Body of pancreas (tissue), 4 donors: ENCODE data around the gene SSR1. TPM values are rescaled to one million over a fixed set of nuclear protein-coding genes. Genes with fewer than 3 reads are reported as not detected.

ENCODE experiments used
- ATAC-seq: fragments of 150-250 bp; one replicate; pipeline ENCODE4 v1.9.1; 2016
- DNase-seq, 4 donors: peaks; one replicate each; pipeline ENCODE4 v3.0.0-alpha.2; 2019
- H3K27ac ChIP-seq, 4 donors: fragments of 200-600 bp; sonication (generic); 1 replicate in 3 of 4; 2 replicates in 1 of 4; pipeline versions ENCODE4 v1.5.1 to v1.6.1; 2016 to 2019; ENCODE audit warnings: mild to moderate bottlenecking in 1 of 4, mixed read lengths in 1 of 4, moderate library complexity in 1 of 4
- H3K27me3 ChIP-seq, 2 donors: fragments of 200-600 bp; sonication (generic); one replicate each; pipeline ENCODE4 v1.6.0; 2016; ENCODE audit warnings: mild to moderate bottlenecking in 1 of 2
- H3K36me3 ChIP-seq, 2 donors: fragments of 200-600 bp; sonication (generic); replicated peaks in 1 of 2; 2 replicates each; pipeline ENCODE4 v1.5.1; 2016; ENCODE audit warnings: low read depth in 2 of 2; ENCODE audit not compliant: insufficient read depth in 1 of 2
- H3K4me1 ChIP-seq: fragments of 200-600 bp; sonication (generic); one replicate; pipeline ENCODE4 v1.6.0; 2016
- H3K4me3 ChIP-seq, 2 donors: fragments of 200-600 bp; sonication (generic); 1 replicate in 1 of 2; 2 replicates in 1 of 2; pipeline ENCODE4 v1.5.1; 2016 to 2019
- H3K9me3 ChIP-seq, 3 donors: fragments of 200-600 bp; sonication (generic); 1 replicate in 2 of 3; 2 replicates in 1 of 3; pipeline ENCODE4 v1.5.1; 2016
- CTCF ChIP-seq, 7 experiments: fragments of 450-650 bp in 4 of 7; fragments of 200-600 bp in 3 of 7; sonication (generic) in 3 of 7; IDR thresholded peaks; one replicate each; pipeline ENCODE4 v1.5.1; 2016 to 2019; ENCODE audit warnings: antibody characterized with exemption in 7 of 7
- POLR2A ChIP-seq, 3 donors: fragments of 450-650 bp; IDR thresholded peaks; one replicate each; pipeline ENCODE4 v1.6.1; 2016; ENCODE audit warnings: antibody characterized with exemption in 3 of 3, mild to moderate bottlenecking in 2 of 3
- WGBS, 2 donors: methylation state at CpG; one replicate each; pipeline ENCODE4 v1.1.5; 2017; 5-methylcytosine and 5-hydroxymethylcytosine counted together
- intact Hi-C: fragments of 100-400 bp; cut with DNase I; formaldehyde crosslinking; loops from one replicate; pipeline ENCODE4 v1.15.1; 2023
- total RNA-seq, 2 donors: library from RNA; depleted of rRNA; stranded (reverse); fragments of >200 nt; gene quantifications; one replicate each; pipeline ENCODE4 v1.1.0, GENCODE V29; 2016

Gene SSR1
- total RNA-seq, 2 donors from 2014 or later: 50.1 TPM

GRCh38 chr6:7246401-7247178, 66.4 kb downstream of the SSR1 start:
- 93 to 96% methylated on average over 54 to 63 of the region's 71 CpGs for WGBS, 2 donors
- peaks cover 24% of the 10 kb centered on the region for H3K4me1 ChIP-seq
- DNase-seq: peak in 1 of 4 donors; percentile 9
- H3K27me3 ChIP-seq: no peaks in the 10 kb centered on the region
- H3K36me3 ChIP-seq: peaks cover 7 to 37% of the 10 kb centered on the region in 2 donors
- no peak for ATAC-seq
- H3K4me3 ChIP-seq: no peak overlapping the region
- H3K9me3 ChIP-seq: no peaks in the 10 kb centered on the region
- intact Hi-C loops: loop anchor here (10.0 kb wide), 1 partner anchor 552 kb away; no protein-coding TSS in a partner anchor
- no peak overlapping the region for H3K27ac ChIP-seq
- TF ChIP-seq POLR2A (IDR thresholded peaks at IDR 0.05): no peak
- no peak for TF ChIP-seq CTCF (IDR thresholded peaks at IDR 0.05)

DNA sequence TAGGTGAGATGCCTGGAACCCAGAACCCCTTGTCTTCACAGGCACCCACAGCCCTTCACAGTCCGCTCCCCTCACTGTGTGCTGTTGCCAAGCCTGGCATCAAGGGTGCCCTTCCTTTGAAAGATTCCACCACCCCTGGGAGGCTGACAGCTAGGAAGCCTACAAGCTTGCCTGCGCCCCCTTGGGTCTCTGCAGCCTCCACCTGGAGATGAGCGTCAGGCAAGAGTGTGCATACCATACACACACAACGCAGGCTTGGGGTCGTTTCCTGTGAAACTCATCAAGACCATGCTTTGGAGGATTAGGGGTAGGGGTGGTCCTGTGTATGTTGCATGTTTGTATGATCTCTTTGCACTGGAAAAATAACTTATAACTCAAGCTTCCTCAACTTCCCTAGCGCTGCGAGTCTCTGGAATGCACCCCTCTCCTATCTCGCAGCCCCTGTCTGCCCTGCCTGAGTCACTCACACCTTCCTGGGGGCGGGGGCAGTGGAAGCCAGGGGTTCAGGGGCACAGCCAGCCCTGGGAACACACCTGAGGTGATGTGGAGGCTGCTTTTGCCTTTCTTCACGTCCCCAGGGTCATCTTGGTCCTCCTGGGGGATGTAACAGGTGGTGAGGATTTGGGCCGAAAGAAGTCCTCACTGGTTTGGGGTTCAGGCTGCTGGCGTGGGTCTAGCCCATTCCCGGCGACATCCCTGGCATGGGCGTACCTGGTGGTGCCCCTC, 67.2 kb downstream of the SSR1 start:
- Histone ChIP-seq H3K36me3 (peaks cover 7 to 37% of the 10 kb centered on the region in 2 donors), H3K9me3 (no peaks in the 10 kb centered on the region), H3K4me1 (peaks cover 31% of the 10 kb centered on the region), H3K4me3 (no peak overlapping the region), H3K27me3 (no peaks in the 10 kb centered on the region), H3K27ac (no peak overlapping the region)
- DNase-seq (no peak), ATAC-seq (no peak)
- TF ChIP-seq POLR2A (IDR thresholded peaks at IDR 0.05): no peak
- TF ChIP-seq CTCF (IDR thresholded peaks at IDR 0.05): no peak
- WGBS, 2 donors: 95% methylated on average over 7 to 13 of the region's 15 CpGs
- intact Hi-C loops: loop anchor here (10.0 kb wide), 1 partner anchor 551 kb away; no protein-coding TSS in a partner anchor

- TF ChIP-seq POLR2A (IDR thresholded peaks at IDR 0.05): no peak
- peak; percentile 84 to 90 (median 89) for TF ChIP-seq CTCF (IDR thresholded peaks at IDR 0.05)
- Histone ChIP-seq H3K36me3 (peaks cover 0 to 19% of the 10 kb centered on the region in 2 donors), H3K27ac (peak overlapping the region; percentile 73 to 93 (median 88)), H3K9me3 (no peaks in the 10 kb centered on the region), H3K4me1 (peaks cover 56% of the 10 kb centered on the region), H3K27me3 (no peaks in the 10 kb centered on the region), H3K4me3 (no peak overlapping the region)
- peak; percentile 14 for ATAC-seq
- peak; percentile 54 to 72 (median 62) for DNase-seq
- WGBS, 2 donors: 7 to 8% methylated on average over 7 of the region's 7 CpGs
- intact Hi-C loops: loop anchor here (10.0 kb wide), 1 partner anchor 549 kb away; no protein-coding TSS in a partner anchor
These were observed 69.6 kb downstream of the SSR1 start for GRCh38 chr6:7243179-7243981.

- H3K36me3 ChIP-seq: peaks cover 0 to 16% of the 10 kb centered on the region in 2 donors
- H3K4me3 ChIP-seq: no peak overlapping the region
- intact Hi-C loops: loop anchor here (10.0 kb wide), 1 partner anchor 548 kb away; no protein-coding TSS in a partner anchor
- WGBS, 2 donors: 45 to 50% methylated on average over 4 of the region's 4 CpGs
- H3K9me3 ChIP-seq: no peaks in the 10 kb centered on the region
- peak overlapping the region; percentile 73 to 93 (median 88) for H3K27ac ChIP-seq
- DNase-seq: peak in 1 of 4 donors; percentile 5
- no peaks in the 10 kb centered on the region for H3K27me3 ChIP-seq
- no peak for TF ChIP-seq POLR2A (IDR thresholded peaks at IDR 0.05)
- TF ChIP-seq CTCF (IDR thresholded peaks at IDR 0.05): no peak
- peaks cover 60% of the 10 kb centered on the region for H3K4me1 ChIP-seq
- no peak for ATAC-seq
These were observed 70.2 kb downstream of the SSR1 start for GRCh38 chr6:7242835-7243178.
